Caco-2 (cell line): ENCODE results near the gene PDCD11. TPM values are rescaled to one million over a fixed set of nuclear protein-coding genes. Genes with fewer than 3 reads are reported as not detected.

Source experiments
- BruUV-seq: library from RNA; stranded (reverse); fragments of 400-500 nt; replicated peaks from 2 replicates; lab custom pipeline; 2021; lab: Mats Ljungman, UMichigan
- CTCF ChIA-PET: fragments of 300-600 bp; sonication (Branson Sonifier 250); formaldehyde crosslinking; loops from one replicate; lab custom pipeline; 2022; ENCODE audit warnings: antibody characterized with exemption; lab: Charles Lee
- POLR2A ChIA-PET: fragments of 300-600 bp; sonication (Branson Sonifier 250); formaldehyde crosslinking; loops from one replicate; lab custom pipeline; 2022; ENCODE audit warnings: antibody characterized with exemption; lab: Charles Lee
- DNase-seq, 2 experiments: peaks; one replicate each; pipeline versions ENCODE4 v3.0.0 to v3.0.0-alpha.2; 2020 to 2022
- H3K27me3 ChIP-seq: replicated peaks from 2 replicates; pipeline ENCODE4 v1.6.0; 2011; ENCODE audit warnings: low read length; ENCODE audit not compliant: control insufficient read depth, insufficient read depth
- H3K36me3 ChIP-seq: 2 replicates; pipeline ENCODE4 v1.5.1; 2011; ENCODE audit warnings: low read length; ENCODE audit not compliant: control insufficient read depth, insufficient read depth
- H3K4me1 ChIP-seq: fragments of 250-450 bp; sonication (Bioruptor Pico); 2 replicates; pipeline ENCODE4 v1.5.1; 2020; ENCODE audit warnings: mild to moderate bottlenecking
- H3K4me3 ChIP-seq: 2 replicates; pipeline ENCODE4 v1.5.1; 2011; ENCODE audit warnings: low read depth, mild to moderate bottlenecking, control low read depth, low read length
- H3K9me3 ChIP-seq: fragments of 250-450 bp; sonication (Bioruptor Pico); 2 replicates; pipeline ENCODE4 v1.5.1; 2020; ENCODE audit warnings: mild to moderate bottlenecking, moderate library complexity
- H3K27ac Mint-ChIP-seq: one replicate; pipeline ENCODE4 v1.8.0; 2022; ENCODE audit warnings: mixed read lengths; ENCODE audit not compliant: unreplicated experiment
- H3K27me3 Mint-ChIP-seq: one replicate; pipeline ENCODE4 v1.8.0; 2022; ENCODE audit warnings: mixed read lengths; ENCODE audit not compliant: insufficient read depth, unreplicated experiment
- H3K36me3 Mint-ChIP-seq: one replicate; pipeline ENCODE4 v1.8.0; 2022; ENCODE audit warnings: mild to moderate bottlenecking, mixed read lengths; ENCODE audit not compliant: insufficient read depth, unreplicated experiment
- H3K4me1 Mint-ChIP-seq: one replicate; pipeline ENCODE4 v1.8.0; 2022; ENCODE audit warnings: low read depth, mixed read lengths; ENCODE audit not compliant: unreplicated experiment
- H3K4me3 Mint-ChIP-seq: one replicate; pipeline ENCODE4 v1.8.0; 2022; ENCODE audit warnings: mild to moderate bottlenecking, moderate library complexity, mixed read lengths; ENCODE audit not compliant: unreplicated experiment
- H3K9me3 Mint-ChIP-seq: one replicate; pipeline ENCODE4 v1.8.0; 2022; ENCODE audit warnings: mixed read lengths; ENCODE audit not compliant: unreplicated experiment
- intact Hi-C: fragments of 100-400 bp; cut with micrococcal nuclease; formaldehyde crosslinking; loops from one replicate; pipeline ENCODE4 v1.10.0; 2022; ENCODE audit not compliant: unreplicated experiment
- total RNA-seq: library from RNA; stranded (reverse); gene quantifications from 2 replicates; pipeline ENCODE4 v1.2.3, GENCODE V29; 2022
- TF ChIP-seq, protein P1 (sequence below), 2 experiments: fragments of 200-600 bp in 1 of 2; IDR thresholded peaks; 1 replicate in 1 of 2; 2 replicates in 1 of 2; pipeline versions ENCODE4 v1.5.1 to v1.8.0; 2011 to 2022; ENCODE audit warnings: antibody characterized with exemption in 1 of 2, control low read depth in 1 of 2, inconsistent platforms in 1 of 2, low read depth in 1 of 2, low read length in 1 of 2, mild to moderate bottlenecking in 1 of 2, moderate library complexity in 1 of 2; ENCODE audit not compliant: insufficient read depth in 1 of 2, severe bottlenecking in 1 of 2, unreplicated experiment in 1 of 2

Gene PDCD11
- total RNA-seq, 1 experiment from 2014 or later = 55.3 TPM

DNA sequence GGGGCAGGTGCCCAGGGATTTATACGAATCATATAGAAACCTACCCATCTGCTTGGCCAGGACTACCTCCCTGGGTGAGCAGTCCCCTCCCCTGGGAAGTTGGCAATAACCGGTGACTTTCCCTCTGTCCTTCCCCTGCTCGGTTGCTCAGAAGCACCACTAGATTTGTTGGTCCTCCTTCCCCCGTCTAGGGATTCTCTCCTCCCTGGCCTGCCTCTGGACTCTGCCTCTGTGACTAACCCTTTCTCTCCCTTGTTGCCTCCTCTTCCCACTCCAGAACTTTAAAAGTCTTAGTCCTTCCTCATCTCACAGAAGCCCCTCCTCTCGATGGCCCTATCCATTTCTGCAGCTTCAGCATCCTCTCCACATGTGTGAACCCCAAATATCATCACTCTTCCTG is 72.8 kb downstream of the PDCD11 start:
- Histone ChIP-seq H3K36me3 (no peaks in the 10 kb centered on the region), H3K4me1 (no peaks in the 10 kb centered on the region), H3K9me3 (no peaks in the 10 kb centered on the region), H3K4me3 (no peak overlapping the region), H3K27me3 (no peaks in the 10 kb centered on the region; the same call in 1 of the 2 replicates)
- TF ChIP-seq, protein P1, sequence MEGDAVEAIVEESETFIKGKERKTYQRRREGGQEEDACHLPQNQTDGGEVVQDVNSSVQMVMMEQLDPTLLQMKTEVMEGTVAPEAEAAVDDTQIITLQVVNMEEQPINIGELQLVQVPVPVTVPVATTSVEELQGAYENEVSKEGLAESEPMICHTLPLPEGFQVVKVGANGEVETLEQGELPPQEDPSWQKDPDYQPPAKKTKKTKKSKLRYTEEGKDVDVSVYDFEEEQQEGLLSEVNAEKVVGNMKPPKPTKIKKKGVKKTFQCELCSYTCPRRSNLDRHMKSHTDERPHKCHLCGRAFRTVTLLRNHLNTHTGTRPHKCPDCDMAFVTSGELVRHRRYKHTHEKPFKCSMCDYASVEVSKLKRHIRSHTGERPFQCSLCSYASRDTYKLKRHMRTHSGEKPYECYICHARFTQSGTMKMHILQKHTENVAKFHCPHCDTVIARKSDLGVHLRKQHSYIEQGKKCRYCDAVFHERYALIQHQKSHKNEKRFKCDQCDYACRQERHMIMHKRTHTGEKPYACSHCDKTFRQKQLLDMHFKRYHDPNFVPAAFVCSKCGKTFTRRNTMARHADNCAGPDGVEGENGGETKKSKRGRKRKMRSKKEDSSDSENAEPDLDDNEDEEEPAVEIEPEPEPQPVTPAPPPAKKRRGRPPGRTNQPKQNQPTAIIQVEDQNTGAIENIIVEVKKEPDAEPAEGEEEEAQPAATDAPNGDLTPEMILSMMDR (IDR thresholded peaks at IDR 0.05; ENCODE audit: insufficient read depth in 1 of 2, low read depth in 1 of 2, low read length in 1 of 2, severe bottlenecking in 1 of 2, unreplicated experiment in 1 of 2) = no peak
- Mint-ChIP-seq H3K9me3 (no peaks in the 10 kb centered on the region), H3K27ac (no peak overlapping the region), H3K27me3 (no peaks in the 10 kb centered on the region), H3K36me3 (no peaks in the 10 kb centered on the region), H3K4me1 (peaks cover 7% of the 10 kb centered on the region), H3K4me3 (no peak overlapping the region)
- CTCF ChIA-PET = no interaction called here
- no peak for DNase-seq
- no TSS peak for BruUV-seq
- intact Hi-C loops = no loop called here
- POLR2A ChIA-PET = no interaction called here

DNA sequence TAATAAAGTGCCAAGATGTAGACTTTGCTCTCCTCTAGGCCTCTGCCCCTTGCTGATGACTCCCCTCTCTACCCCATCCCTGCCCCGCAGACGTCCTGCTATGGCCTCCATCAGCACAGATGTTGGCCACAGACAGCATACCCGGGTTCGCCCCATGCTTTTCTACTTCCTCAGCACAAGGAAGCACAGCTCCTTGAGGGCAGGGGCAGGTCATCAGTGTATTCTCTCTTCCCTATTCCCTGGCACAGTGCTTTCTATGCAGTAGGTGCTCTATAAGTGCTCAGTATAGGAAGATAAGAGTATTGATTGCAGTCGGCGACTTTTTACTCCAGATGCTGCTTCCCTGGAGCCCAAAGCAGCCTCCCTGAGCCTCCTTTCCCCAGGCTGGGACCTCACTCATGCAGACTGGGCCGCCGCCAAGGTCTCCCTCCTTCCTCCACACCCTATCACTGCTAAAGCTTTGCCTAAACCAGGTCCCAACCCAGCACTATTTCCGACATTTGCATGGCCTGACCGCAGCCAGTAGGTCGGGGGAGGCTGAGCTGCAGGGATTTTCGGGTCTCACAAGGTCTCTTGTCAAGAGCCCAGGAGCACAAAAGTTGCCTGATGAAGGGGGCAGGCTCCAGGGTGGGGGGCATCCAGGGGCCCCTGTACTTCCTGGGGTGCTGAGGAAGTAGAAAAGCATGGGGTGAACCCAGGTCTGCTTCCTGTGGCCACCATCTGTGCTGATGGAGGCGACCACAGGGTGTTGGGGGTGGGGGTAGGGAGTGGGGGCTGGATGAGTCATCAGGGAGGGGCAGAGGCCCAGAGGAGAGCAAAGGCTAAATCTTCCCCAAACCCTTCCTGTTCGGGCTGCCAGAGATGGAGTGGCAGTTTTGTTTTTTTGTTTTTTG is 74.6 kb downstream of the PDCD11 start:
- Mint-ChIP-seq H3K9me3 (no peaks in the 10 kb centered on the region), H3K4me1 (peaks cover 7% of the 10 kb centered on the region), H3K27ac (no peak overlapping the region), H3K27me3 (no peaks in the 10 kb centered on the region), H3K36me3 (no peaks in the 10 kb centered on the region), H3K4me3 (no peak overlapping the region)
- POLR2A ChIA-PET = no interaction called here
- H3K4me1 ChIP-seq = no peaks in the 10 kb centered on the region
- TF ChIP-seq, protein P1 (IDR thresholded peaks at IDR 0.05; ENCODE audit: insufficient read depth in 1 of 2, low read depth in 1 of 2, low read length in 1 of 2, severe bottlenecking in 1 of 2, unreplicated experiment in 1 of 2) = no peak
- no peak for DNase-seq
- H3K36me3 ChIP-seq = no peaks in the 10 kb centered on the region
- CTCF ChIA-PET = no interaction called here
- intact Hi-C loops = no loop called here
- H3K27me3 ChIP-seq = no peaks in the 10 kb centered on the region; the same call in 1 of the 2 replicates
- H3K9me3 ChIP-seq = no peaks in the 10 kb centered on the region
- BruUV-seq = no TSS peak
- no peak overlapping the region for H3K4me3 ChIP-seq

DNA sequence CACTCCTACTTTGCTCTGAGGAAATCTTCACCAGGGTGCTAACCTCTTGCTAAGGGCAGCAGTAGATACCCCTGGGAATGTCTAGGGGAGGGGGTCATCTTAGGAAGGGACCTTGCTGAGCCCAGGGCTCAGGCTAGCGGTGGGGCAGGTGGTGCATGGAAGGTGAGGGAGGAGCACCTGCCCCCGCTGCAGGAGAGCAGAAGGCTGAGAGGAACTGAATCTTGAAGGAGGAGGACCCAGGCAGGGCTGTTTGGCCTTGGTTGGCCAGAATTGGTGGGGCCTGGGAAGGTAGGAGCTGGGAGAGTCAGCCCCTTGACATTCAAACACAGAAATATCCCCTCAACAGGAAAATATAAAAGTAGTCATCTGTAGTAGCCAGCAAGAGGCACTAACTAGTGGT is 75.6 kb downstream of the PDCD11 start:
- TF ChIP-seq, protein P1 (IDR thresholded peaks at IDR 0.05; ENCODE audit: insufficient read depth in 1 of 2, low read depth in 1 of 2, low read length in 1 of 2, severe bottlenecking in 1 of 2, unreplicated experiment in 1 of 2) = no peak
- no peak overlapping the region for H3K4me3 ChIP-seq

More for the DNA sequence above, 75.6 kb downstream of the PDCD11 start:
- H3K36me3 Mint-ChIP-seq = no peaks in the 10 kb centered on the region
- Histone ChIP-seq H3K9me3 (no peaks in the 10 kb centered on the region), H3K4me1 (no peaks in the 10 kb centered on the region), H3K27me3 (no peaks in the 10 kb centered on the region; the same call in 1 of the 2 replicates), H3K36me3 (no peaks in the 10 kb centered on the region)
- no peaks in the 10 kb centered on the region for H3K27me3 Mint-ChIP-seq
- no peaks in the 10 kb centered on the region for H3K9me3 Mint-ChIP-seq
- intact Hi-C loops = no loop called here
- no peak overlapping the region for H3K4me3 Mint-ChIP-seq
- no TSS peak for BruUV-seq
- DNase-seq = no peak
- H3K4me1 Mint-ChIP-seq = peaks cover 1% of the 10 kb centered on the region
- POLR2A ChIA-PET = no interaction called here
- CTCF ChIA-PET = no interaction called here
- no peak overlapping the region for H3K27ac Mint-ChIP-seq
